ENCODE measurements around the gene RAB37. TPM values are rescaled to one million over a fixed set of nuclear protein-coding genes. Genes with fewer than 3 reads are reported as not detected.

RAB37 gene
- total RNA-seq, 1 experiment from 2014 or later: 2.5 TPM

- no peak for DNase-seq
- no peak for TF ChIP-seq CTCF (conservative IDR thresholded peaks at IDR 0.05)
- no peak overlapping the region for H2BK12ac ChIP-seq (ENCODE audit: insufficient read length, low read depth, low read length)
Measured at GRCh38 chr17:74768763-74769114, 31.7 kb downstream of the RAB37 start.

More at GRCh38 chr17:74768763-74769114, 31.7 kb downstream of the RAB37 start:
- Histone ChIP-seq H2BK15ac (ENCODE audit: low read depth, low read length) (no peak overlapping the region), H3K18ac (ENCODE audit: insufficient read length, low read depth, low read length) (no peak overlapping the region), H2BK120ac (ENCODE audit: low read depth, low read length, poor library complexity, severe bottlenecking) (no peak overlapping the region), H3K23me2 (ENCODE audit: insufficient read length, low read depth, low read length, poor library complexity, severe bottlenecking) (no peaks in the 10 kb centered on the region), H3K79me2 (ENCODE audit: insufficient read depth, low read length) (no peaks in the 10 kb centered on the region), H2BK5ac (ENCODE audit: insufficient read length, low read length) (no peak overlapping the region), H4K8ac (replicated peaks; ENCODE audit: insufficient read length, low read depth, low read length) (no peak overlapping the region), H3T11ph (ENCODE audit: low read length) (no peak overlapping the region), H4K20me1 (ENCODE audit: control insufficient read depth, insufficient read depth, insufficient read length) (no peaks in the 10 kb centered on the region), H3K27ac (ENCODE audit: insufficient read length, low read depth, low read length) (no peak overlapping the region), H2AFZ (ENCODE audit: low read length) (no peak overlapping the region), H3K27me3 (ENCODE audit: insufficient read depth, low read length) (no peaks in the 10 kb centered on the region), H3K79me1 (ENCODE audit: insufficient read depth, low read depth, low read length, poor library complexity, severe bottlenecking) (no peaks in the 10 kb centered on the region), H4K91ac (ENCODE audit: insufficient read length, low read depth, low read length) (no peak overlapping the region), H3K9me3 (ENCODE audit: control insufficient read depth, low read depth, low read length) (no peaks in the 10 kb centered on the region), H3K4ac (ENCODE audit: low read depth, low read length) (no peak overlapping the region), H4K5ac (ENCODE audit: insufficient read length, low read depth, low read length) (no peak overlapping the region), H2BK20ac (ENCODE audit: low read depth, low read length, poor library complexity, severe bottlenecking) (no peak overlapping the region), H3K4me1 (ENCODE audit: insufficient read depth, low read length) (no peaks in the 10 kb centered on the region), H3K9ac (ENCODE audit: extremely low read depth, insufficient read length, low read length) (no peak overlapping the region), H3K14ac (ENCODE audit: insufficient read depth, low read length) (no peak overlapping the region), H3K23ac (ENCODE audit: insufficient read length, low read depth, low read length) (no peak overlapping the region), H3K56ac (ENCODE audit: insufficient read length, low read depth, low read length) (no peak overlapping the region), H2AK5ac (ENCODE audit: insufficient read length, low read length) (no peak overlapping the region), H3K4me2 (ENCODE audit: insufficient read depth, insufficient read length, low read length) (no peak overlapping the region)
- Mint-ChIP-seq H3K36me3 (ENCODE audit: insufficient read depth in 1 of 3, low read depth in 3 of 3) (peaks cover 29 to 61% (median 58%) of the 10 kb centered on the region in 3 experiments; a peak in 6 of 7 replicates), H3K4me3 (no peak overlapping the region; a peak in 2 of 5 replicates), H3K27ac (peak overlapping the region in 2 of 3 experiments; percentile 62 to 77; a peak in 4 of 7 replicates), H3K9me3 (no peaks in the 10 kb centered on the region), H3K27me3 (ENCODE audit: low read depth) (no peaks in the 10 kb centered on the region), H3K4me1 (peaks cover 10 to 29% of the 10 kb centered on the region in 2 experiments)
- no CpG with 5 or more reads among the region's 7 CpGs for WGBS (ENCODE audit: extremely low coverage, insufficient read length, low lambda C conversion rate)

Measured in H9 (cell line).